Endothelial cell of umbilical vein (primary cell): ENCODE results near the gene COBLL1. TPM values are rescaled to one million over a fixed set of nuclear protein-coding genes. Genes with fewer than 3 reads are reported as not detected.

Source experiments
- BruUV-seq: library from RNA; stranded (reverse); fragments of 400-500 nt; replicated peaks from 2 replicates; lab custom pipeline; 2021; lab: Mats Ljungman, UMichigan
- CTCF ChIA-PET: fragments of 300-600, 350-600 bp; sonication (Branson Sonifier 250); formaldehyde crosslinking; loops from one replicate; lab custom pipeline; 2021; ENCODE audit warnings: antibody characterized with exemption, inconsistent platforms; lab: Charles Lee
- POLR2A ChIA-PET: fragments of 300-600, 350-600 bp; sonication (Branson Sonifier 250); formaldehyde crosslinking; loops from one replicate; lab custom pipeline; 2021; ENCODE audit warnings: antibody characterized with exemption, inconsistent platforms; lab: Charles Lee
- DNase-seq: peaks from one replicate; pipeline ENCODE4 v3.0.0-alpha.2; 2011; ENCODE audit warnings: low read depth, low spot score
- FAIRE-seq: peaks from 2 replicates; lab custom pipeline; 2011; peaks lifted over from hg19 to GRCh38; lab: Jason Lieb, UNC
- H2AFZ ChIP-seq: 2 replicates; pipeline ENCODE4 v1.6.0; 2012; ENCODE audit warnings: low read depth, low read length, control low read depth, inconsistent platforms
- H3K27ac ChIP-seq: 2 replicates; pipeline ENCODE4 v1.5.1; 2011; ENCODE audit warnings: low read depth, mild to moderate bottlenecking, control low read depth, low read length, moderate library complexity; ENCODE audit not compliant: insufficient read depth
- H3K27me3 ChIP-seq, 2 experiments: 2 replicates each; pipeline versions ENCODE4 v1.6.0 to v1.6.1; 2011; ENCODE audit warnings: low read length in 2 of 2, mixed read lengths in 1 of 2; ENCODE audit not compliant: control insufficient read depth in 2 of 2, insufficient read depth in 2 of 2
- H3K36me3 ChIP-seq, 2 experiments: 2 replicates in 1 of 2; 3 replicates in 1 of 2; pipeline ENCODE4 v1.5.1; 2011; ENCODE audit warnings: low read length in 2 of 2, mild to moderate bottlenecking in 1 of 2, moderate library complexity in 1 of 2; ENCODE audit not compliant: control insufficient read depth in 2 of 2, insufficient read depth in 2 of 2; ENCODE audit errors: extremely low read depth in 1 of 2
- H3K4me1 ChIP-seq: 3 replicates; pipeline ENCODE4 v1.5.1; 2011; ENCODE audit warnings: mild to moderate bottlenecking, low read length; ENCODE audit not compliant: control insufficient read depth, insufficient read depth; ENCODE audit errors: extremely low read depth
- H3K4me2 ChIP-seq: 2 replicates; pipeline ENCODE4 v1.6.1; 2011; ENCODE audit warnings: low read length, control low read depth, mixed read lengths; ENCODE audit not compliant: insufficient read depth
- H3K4me3 ChIP-seq, 3 experiments: fragments of 200-600 bp in 1 of 3; sonication (generic), shearing (Covaris generic) in 1 of 3; replicated peaks in 1 of 3; 2 replicates each; pipeline ENCODE4 v1.5.1; 2011 to 2016; ENCODE audit warnings: control low read depth in 3 of 3, low read length in 3 of 3, mild to moderate bottlenecking in 2 of 3, inconsistent platforms in 1 of 3, low read depth in 1 of 3, moderate library complexity in 1 of 3; ENCODE audit not compliant: insufficient read depth in 1 of 3
- H3K79me2 ChIP-seq: 2 replicates; pipeline ENCODE4 v1.6.0; 2012; ENCODE audit warnings: low read length, inconsistent platforms; ENCODE audit not compliant: control insufficient read depth, insufficient read depth
- H3K9ac ChIP-seq: replicated peaks from 2 replicates; pipeline ENCODE3; 2011; ENCODE audit warnings: low read length, control low read depth; ENCODE audit not compliant: insufficient read depth; ENCODE audit errors: extremely low read depth
- H3K9me1 ChIP-seq: replicated peaks from 3 replicates; pipeline ENCODE4 v1.6.0; 2011; ENCODE audit warnings: mild to moderate bottlenecking, low read length; ENCODE audit not compliant: control insufficient read depth, insufficient read depth; ENCODE audit errors: extremely low read depth
- H3K9me3 ChIP-seq: replicated peaks from 2 replicates; pipeline ENCODE4 v1.5.1; 2012; ENCODE audit warnings: low read length, inconsistent platforms; ENCODE audit not compliant: control insufficient read depth, insufficient read depth
- H4K20me1 ChIP-seq: replicated peaks from 2 replicates; pipeline ENCODE3; 2011; ENCODE audit warnings: mild to moderate bottlenecking, low read length; ENCODE audit not compliant: control insufficient read depth, insufficient read depth; ENCODE audit errors: extremely low read depth
- EZH2 ChIP-seq: IDR thresholded peaks from 2 replicates; pipeline ENCODE4 v1.6.1; 2012; ENCODE audit warnings: borderline replicate concordance, low read depth, mild to moderate bottlenecking, moderate library complexity, low read length, inconsistent platforms; ENCODE audit not compliant: severe bottlenecking
- FOS ChIP-seq: IDR thresholded peaks from 2 replicates; pipeline ENCODE4 v1.6.1; 2011; ENCODE audit warnings: mild to moderate bottlenecking, low read length, moderate library complexity, borderline replicate concordance; ENCODE audit not compliant: insufficient read depth
- GATA2 ChIP-seq: IDR thresholded peaks from 2 replicates; pipeline ENCODE4 v1.7.0; 2011; ENCODE audit warnings: low read depth, mild to moderate bottlenecking, moderate library complexity, mixed read lengths, low read length; ENCODE audit not compliant: insufficient read length, insufficient read depth
- JUN ChIP-seq: IDR thresholded peaks from 2 replicates; pipeline ENCODE4 v1.6.1; 2011; ENCODE audit warnings: borderline replicate concordance, low read depth; ENCODE audit not compliant: insufficient read length, insufficient read depth
- MAX ChIP-seq: IDR thresholded peaks from 2 replicates; pipeline ENCODE4 v1.6.1; 2011; ENCODE audit not compliant: insufficient read depth, insufficient read length
- MYC ChIP-seq: IDR thresholded peaks from one replicate; pipeline ENCODE4 v1.6.1; 2011; ENCODE audit warnings: mild to moderate bottlenecking, low read depth, low read length
- POLR2A ChIP-seq: IDR thresholded peaks from 2 replicates; pipeline ENCODE4 v1.6.1; 2012; ENCODE audit warnings: low read depth, mild to moderate bottlenecking, control low read depth, low read length
- POLR2AphosphoS5 ChIP-seq: IDR thresholded peaks from 2 replicates; pipeline ENCODE4 v1.6.1; 2012; ENCODE audit warnings: low read depth, mild to moderate bottlenecking, control low read depth, low read length, moderate library complexity; ENCODE audit not compliant: insufficient read depth
- dilution Hi-C: fragments of 300-500 bp; cut with MboI; formaldehyde crosslinking; loops from one replicate; pipeline ENCODE4 v1.15.0; 2019; ENCODE audit warnings: low sequenced_read_pairs; ENCODE audit not compliant: extremely low pct_ligation_motif_present
- intact Hi-C: fragments of 100-400 bp; cut with micrococcal nuclease; formaldehyde crosslinking; loops from one replicate; pipeline ENCODE4 v1.10.0; 2022
- polyA plus RNA-seq, 4 experiments: library from polyadenylated mRNA; depleted of rRNA in 3 of 4; stranded (reverse) in 3 of 4; unstranded in 1 of 4; fragments of >200 nt; gene quantifications; 2 replicates each; pipeline versions ENCODE4 v1.2.1 to v1.2.3, GENCODE V29; 2011 to 2012; ENCODE audit warnings: missing spikeins in 1 of 4
- total RNA-seq: library from RNA; stranded (reverse); gene quantifications from 2 replicates; pipeline ENCODE4 v1.2.3, GENCODE V29; 2021
- TF ChIP-seq, protein P1 (sequence below), 2 donors: IDR thresholded peaks; 1 replicate in 1 of 2; 2 replicates in 1 of 2; pipeline ENCODE4 v1.5.1; 2011; ENCODE audit warnings: low read length in 2 of 2, mild to moderate bottlenecking in 2 of 2, moderate library complexity in 2 of 2, control low read depth in 1 of 2, inconsistent platforms in 1 of 2, low read depth in 1 of 2; ENCODE audit not compliant: insufficient read depth in 1 of 2; ENCODE audit errors: extremely low read depth in 1 of 2

COBLL1 gene
- total and polyA plus RNA-seq, 2 donors (not counting 3 experiments of a cell fraction or from before 2014, with no cell fraction given) = 9.1 to 38.4 TPM

GRCh38 chr2:164826293-164827243, 15.1 kb downstream of the COBLL1 start:
- Histone ChIP-seq H3K4me3 (no peak overlapping the region), H3K79me2 (peaks cover 6% of the 10 kb centered on the region), H3K9ac (no peak overlapping the region), H3K4me2 (no peak overlapping the region), H3K27me3 (no peaks in the 10 kb centered on the region), H3K27ac (no peak overlapping the region), H2AFZ (no peak overlapping the region), H3K36me3 (no peaks in the 10 kb centered on the region), H3K4me1 (peaks cover 2% of the 10 kb centered on the region), H4K20me1 (no peaks in the 10 kb centered on the region), H3K9me3 (no peaks in the 10 kb centered on the region), H3K9me1 (no peaks in the 10 kb centered on the region)
- dilution Hi-C loops = no loop called here
- CTCF ChIA-PET = interaction anchor here (1.0 to 2.3 kb wide), 3 partner anchors 10 to 56 kb away, joined by 3 to 10 read pairs (median 4); partner anchors contain the start of gene COBLL1
- no TSS peak for BruUV-seq
- intact Hi-C loops = no loop called here
- TF ChIP-seq GATA2 (no peak), POLR2AphosphoS5 (no peak), EZH2 (no peak), MYC (no peak), FOS (no peak), JUN (no peak), MAX (no peak), POLR2A (no peak)
- TF ChIP-seq, protein P1, sequence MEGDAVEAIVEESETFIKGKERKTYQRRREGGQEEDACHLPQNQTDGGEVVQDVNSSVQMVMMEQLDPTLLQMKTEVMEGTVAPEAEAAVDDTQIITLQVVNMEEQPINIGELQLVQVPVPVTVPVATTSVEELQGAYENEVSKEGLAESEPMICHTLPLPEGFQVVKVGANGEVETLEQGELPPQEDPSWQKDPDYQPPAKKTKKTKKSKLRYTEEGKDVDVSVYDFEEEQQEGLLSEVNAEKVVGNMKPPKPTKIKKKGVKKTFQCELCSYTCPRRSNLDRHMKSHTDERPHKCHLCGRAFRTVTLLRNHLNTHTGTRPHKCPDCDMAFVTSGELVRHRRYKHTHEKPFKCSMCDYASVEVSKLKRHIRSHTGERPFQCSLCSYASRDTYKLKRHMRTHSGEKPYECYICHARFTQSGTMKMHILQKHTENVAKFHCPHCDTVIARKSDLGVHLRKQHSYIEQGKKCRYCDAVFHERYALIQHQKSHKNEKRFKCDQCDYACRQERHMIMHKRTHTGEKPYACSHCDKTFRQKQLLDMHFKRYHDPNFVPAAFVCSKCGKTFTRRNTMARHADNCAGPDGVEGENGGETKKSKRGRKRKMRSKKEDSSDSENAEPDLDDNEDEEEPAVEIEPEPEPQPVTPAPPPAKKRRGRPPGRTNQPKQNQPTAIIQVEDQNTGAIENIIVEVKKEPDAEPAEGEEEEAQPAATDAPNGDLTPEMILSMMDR (IDR thresholded peaks at IDR 0.05; ENCODE audit: extremely low read depth in 1 of 2, insufficient read depth in 1 of 2, low read depth in 1 of 2, low read length in 2 of 2) = no peak
- FAIRE-seq (peak; percentile 15), DNase-seq (peak; percentile 66)
- POLR2A ChIA-PET = no interaction called here
